GM21723 (cell line): ENCODE measurements around the gene CRK.

Experiments used
- ATAC-seq: cut with Tn5 transposase; IDR thresholded peaks from one replicate; pipeline ENCODE4 v1.9.1; 2021; ENCODE audit warnings: mild to moderate bottlenecking, moderate library complexity; ENCODE audit not compliant: unreplicated experiment

Gene CRK

DNA sequence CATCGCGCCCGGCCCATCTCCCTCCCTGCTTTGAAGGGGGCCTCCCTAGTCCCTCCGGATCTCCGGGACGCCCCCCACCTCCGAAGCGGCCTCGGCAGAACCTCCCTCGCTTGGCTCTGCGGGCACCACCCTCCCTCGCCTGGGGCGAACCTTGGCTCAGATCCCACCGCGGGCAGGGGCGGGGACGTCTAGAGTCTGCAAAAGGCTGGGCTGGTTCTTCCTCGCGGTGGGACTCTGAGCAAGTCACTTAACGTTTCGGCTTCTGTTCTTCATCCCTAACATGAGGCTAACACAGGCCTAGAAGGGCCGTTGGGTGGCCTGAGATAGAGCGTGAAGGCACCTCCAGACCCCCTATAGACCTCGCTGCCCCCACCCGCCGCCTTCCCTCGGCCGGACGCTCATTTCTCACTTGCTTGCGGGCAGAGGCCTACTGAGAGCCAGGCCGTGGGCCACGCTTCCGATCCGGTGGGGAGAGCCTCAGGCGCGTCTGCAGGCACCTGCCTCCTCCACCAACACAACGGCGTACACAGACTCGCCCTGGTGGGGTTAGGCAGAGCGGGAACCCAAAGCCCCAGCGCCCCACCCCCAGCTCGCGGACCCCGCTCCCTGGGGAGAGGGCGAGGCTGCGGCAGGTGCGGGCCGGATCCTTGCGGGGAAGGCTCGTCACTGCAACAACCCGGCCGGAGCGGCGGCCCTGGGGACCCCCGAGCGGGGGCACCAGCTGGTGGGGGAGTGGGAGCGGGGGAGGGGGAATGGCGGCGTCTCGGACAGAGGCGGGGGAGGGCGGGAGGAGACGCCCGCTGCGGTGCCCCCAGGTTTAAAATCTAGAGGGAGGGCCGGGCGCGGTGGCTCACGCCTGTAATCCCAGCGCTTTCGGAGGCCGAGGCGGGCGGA lies 31.0 kb upstream of the CRK start:
- no peak for ATAC-seq

- peak; percentile 27 for ATAC-seq
Measured at GRCh38 chr17:1485423-1486376, 29.7 kb upstream of the CRK start.

DNA sequence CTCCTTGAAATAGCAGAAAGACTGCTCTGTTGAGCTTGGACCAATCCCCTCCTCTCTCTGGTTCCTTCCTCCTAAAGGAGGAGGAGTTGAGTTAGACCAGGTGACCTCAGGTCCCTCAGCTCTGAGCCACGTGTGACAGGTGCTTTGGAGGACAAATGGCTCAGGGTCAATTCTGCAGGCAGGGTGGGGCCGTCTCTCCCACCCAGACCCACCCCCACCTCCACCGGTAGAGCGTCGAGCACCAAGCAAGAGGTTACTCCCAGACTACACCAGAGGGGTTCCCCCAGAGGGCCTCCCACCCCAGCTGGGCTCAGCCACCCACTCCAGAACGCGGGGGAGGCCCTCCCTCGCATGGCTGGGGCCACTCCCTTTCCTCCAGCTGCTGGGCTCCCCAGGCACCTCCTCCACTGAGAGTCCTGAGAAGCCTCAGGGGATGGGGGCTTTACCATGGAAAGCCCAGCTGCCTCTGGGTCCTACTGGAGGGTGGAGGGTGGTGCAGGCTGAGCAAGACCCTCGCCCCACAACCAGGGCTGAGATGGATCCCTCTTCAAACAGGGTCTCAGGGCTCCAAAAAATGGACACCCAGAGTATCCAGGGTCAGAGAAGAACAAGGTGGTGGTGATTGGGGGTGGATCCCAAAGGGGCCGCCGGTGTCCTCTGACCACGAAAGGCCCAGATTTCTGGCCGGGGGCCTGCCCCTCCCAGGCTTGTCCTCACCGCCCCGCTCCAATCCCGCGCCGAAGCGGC lies 28.8 kb upstream of the CRK start:
- ATAC-seq: peak; percentile 32

GRCh38 chr17:1484060-1484535 lies 28.1 kb upstream of the CRK start:
- ATAC-seq: no peak

GRCh38 chr17:1482680-1483079 lies 26.6 kb upstream of the CRK start:
- no peak for ATAC-seq

DNA sequence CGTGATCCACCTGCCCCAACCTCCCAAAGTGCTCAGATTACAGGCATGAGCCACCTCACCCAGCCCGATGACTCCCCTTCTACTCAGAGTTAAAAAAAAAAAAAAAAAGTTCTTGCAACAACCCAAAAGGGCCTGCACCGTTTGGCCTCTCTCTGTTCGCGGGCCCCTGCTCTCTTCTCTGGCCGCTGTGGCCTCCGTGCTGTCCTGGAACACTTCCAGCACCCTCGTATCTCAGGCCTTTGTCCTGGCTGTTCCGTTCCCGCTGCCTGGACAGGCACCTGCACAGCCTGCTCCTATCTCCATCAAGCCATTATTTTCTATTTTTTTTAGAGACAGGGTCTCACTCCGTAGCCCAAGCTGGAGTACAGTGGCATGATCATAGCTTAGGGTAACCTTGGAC lies 25.7 kb upstream of the CRK start:
- no peak for ATAC-seq

DNA sequence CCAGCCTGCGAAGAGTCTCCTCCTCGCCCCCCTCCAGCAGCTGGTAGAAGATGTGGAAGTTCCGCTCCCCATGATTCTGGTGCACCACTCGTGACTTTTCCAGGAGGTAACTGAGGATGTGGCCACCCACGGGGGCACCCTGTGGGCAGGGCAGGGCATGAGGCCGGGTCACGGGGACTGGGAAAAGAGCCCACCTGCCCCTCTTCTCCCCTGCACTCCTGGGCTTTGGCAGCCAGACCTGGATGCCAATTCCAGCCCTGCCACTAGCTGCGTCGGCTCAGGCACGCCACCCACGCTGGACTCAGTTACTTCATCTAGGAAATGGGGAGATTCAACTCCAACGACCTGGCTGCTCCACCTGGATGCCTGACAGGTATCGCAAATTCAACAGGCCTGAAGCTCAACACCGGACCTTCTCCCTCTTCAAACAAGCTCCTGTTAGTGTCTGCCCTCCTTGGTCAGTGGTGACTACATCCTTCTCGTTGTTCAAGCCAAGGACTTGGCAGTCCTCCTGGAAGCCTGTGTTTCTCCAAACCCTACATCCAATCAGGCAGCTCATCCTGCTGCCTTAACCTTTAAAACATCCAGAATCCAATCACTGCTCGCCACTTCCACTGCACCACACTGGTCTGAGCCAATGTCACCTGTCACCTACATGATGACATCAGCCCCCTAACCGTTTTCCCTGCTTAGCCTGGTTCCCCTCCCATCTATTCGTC lies 24.9 kb upstream of the CRK start:
- no peak for ATAC-seq

DNA sequence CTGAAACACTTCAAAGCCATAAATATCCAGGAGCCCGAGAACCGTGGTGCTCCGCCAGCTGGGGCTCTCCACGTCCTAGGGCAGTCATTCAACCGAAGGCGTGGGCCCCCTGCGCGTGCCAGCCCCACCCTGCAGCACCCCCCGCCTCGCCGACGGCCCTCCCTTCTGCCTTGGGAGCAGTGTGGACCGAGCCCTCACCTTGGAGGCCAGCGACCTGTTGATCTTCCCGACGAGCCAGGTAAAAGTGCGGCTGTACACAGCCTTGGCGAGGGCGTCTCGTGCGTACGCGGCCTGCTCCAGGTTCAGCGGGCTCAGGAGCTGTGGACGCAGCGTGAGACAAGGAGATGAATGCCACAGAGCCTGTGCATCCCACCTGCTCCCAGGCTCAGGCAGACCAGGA lies 22.4 kb upstream of the CRK start:
- ATAC-seq: no peak

- ATAC-seq: no peak
Measured at GRCh38 chr17:1475321-1475854, 19.4 kb upstream of the CRK start.

DNA sequence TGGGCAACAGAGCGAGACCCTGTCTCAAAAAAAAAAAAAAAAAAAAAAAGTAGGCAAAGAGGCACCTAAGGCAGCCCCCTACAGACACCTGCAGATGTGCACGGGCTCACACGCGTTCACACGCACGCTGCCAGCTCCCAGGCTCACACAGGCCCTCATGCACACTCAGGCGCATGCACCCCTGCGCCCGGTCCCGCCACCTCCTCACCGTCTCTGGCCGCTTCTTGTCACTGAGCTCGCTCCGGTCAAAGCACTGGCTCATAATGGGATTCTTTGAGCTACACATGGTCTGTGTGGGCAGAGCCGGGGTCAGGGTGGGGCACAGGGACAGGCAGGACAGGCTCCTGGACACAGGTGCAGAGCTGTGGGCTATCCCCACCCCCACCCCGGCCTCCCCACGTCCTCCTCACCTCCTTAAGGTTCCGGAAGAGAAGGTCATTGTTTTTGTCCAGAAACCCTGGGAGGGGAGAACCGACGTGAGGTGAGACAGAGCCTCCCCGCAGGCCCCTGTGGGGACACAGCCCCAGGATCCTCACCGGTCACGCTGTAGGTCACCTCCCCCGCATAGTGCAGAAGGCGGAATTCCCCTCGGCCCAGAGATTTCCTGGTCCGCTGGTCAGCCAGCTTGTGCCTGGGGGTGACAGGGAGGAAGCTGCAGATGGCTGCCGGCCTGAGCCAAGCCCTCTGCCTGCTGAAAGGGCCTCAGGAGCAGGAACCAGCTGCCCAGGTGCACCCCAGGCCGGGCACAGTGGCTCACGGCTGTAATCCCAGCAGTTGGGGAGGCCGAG lies 18.6 kb upstream of the CRK start:
- ATAC-seq: peak; percentile 60

DNA sequence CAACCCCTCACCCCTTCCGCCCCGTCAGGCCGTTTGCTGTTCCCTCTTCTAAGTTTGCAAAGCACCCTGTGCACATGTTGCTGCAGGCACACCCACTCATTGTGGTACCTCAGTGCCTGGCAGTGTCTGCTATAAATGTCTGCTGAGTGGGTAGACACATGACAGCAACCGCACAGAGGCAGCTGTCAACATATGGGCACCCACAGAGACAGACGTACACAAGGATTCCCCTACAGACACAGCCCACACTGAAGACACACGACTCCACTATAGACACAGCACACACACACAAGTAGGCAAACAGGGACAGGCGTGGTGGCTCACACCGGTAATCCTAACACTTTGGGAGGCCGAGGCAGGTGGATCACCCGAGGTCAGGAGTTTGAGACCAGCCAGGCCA lies 17.8 kb upstream of the CRK start:
- ATAC-seq: no peak

DNA sequence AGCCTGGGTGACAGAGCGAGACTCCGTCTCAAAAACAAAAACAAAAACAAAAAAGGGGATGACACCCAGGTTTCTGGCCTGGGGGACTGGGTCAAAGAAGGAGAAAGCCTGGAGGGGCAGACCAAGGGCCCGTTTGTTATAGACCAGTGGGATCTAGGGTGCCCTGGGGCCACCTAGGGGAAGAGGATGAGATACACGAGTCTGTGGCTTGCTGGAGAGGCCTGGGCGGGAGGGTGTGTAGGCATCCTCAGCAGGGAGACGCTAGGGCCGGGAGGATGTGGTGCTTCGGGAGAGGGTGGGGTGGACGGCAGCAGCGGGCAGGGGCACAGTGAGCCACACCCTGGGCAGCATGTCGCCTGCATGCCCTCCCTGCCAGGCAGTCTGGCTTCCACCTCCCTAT lies 17.1 kb upstream of the CRK start:
- ATAC-seq: no peak

GRCh38 chr17:1471911-1472821 lies 16.1 kb upstream of the CRK start:
- no peak for ATAC-seq

GRCh38 chr17:1471490-1471889 lies 15.5 kb upstream of the CRK start:
- ATAC-seq: no peak

DNA sequence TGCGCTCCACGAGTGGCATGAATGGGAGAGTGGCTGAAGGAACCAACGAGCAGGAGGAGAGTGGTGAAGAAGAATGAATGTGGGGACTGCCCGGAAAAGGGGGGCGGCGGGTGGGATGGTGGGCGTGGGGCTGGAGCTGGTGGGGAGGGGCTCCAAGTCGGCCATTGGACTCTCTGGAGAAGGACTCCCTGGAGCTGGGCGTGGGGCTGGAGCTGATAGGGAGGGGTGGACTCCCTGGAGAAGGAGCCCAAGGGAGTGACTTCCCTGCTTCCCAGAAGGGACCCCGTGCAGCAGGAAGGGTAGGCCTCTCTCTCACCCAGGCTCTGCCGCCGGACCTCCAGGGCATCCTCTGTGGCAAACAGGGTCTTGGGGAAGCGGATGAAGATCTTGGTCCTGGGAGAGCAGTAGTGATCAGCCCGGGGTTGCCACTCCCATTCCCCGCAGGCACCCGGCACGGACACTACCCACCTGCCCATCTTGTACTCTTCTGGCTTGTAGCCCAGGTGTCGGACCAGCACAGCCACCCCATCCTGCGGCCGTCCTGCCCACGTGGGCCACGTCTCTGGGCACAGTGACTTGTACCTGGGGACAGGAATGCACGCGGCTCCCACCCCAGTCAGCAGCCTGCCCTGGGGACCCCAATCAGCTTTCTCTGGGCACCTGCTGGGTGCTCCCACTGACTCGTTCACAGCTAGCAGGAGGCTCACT lies 14.9 kb upstream of the CRK start:
- no peak for ATAC-seq

GRCh38 chr17:1470071-1470754 lies 14.2 kb upstream of the CRK start:
- no peak for ATAC-seq

GRCh38 chr17:1469231-1469852 lies 13.3 kb upstream of the CRK start:
- ATAC-seq: no peak
